HepG2 (cell line): ENCODE data around the gene COX6B1. TPM values are rescaled to one million over a fixed set of nuclear protein-coding genes. Genes with fewer than 3 reads are reported as not detected.

Experiments
- CSRNP1 ChIP-seq: sonication (generic); formaldehyde crosslinking; IDR thresholded peaks from 2 replicates; pipeline ENCODE4 v1.8.1; 2023; ENCODE audit warnings: mild to moderate bottlenecking, missing genetic modification reagents
- ELF1 ChIP-seq: sonication (generic); formaldehyde crosslinking; IDR thresholded peaks from 2 replicates; pipeline ENCODE4 v1.4.0; 2020; ENCODE audit warnings: missing genetic modification reagents
- FOXA1 ChIP-seq, 2 experiments: fragments of 450-650 bp in 1 of 2; sonication (generic) in 1 of 2; formaldehyde crosslinking in 1 of 2; IDR thresholded peaks; 2 replicates each; pipeline versions ENCODE4 v1.4.0 to v1.6.1; 2016 to 2020; ENCODE audit warnings: missing genetic modification reagents in 1 of 2
- GLMP ChIP-seq: sonication (generic); formaldehyde crosslinking; IDR thresholded peaks from 2 replicates; pipeline ENCODE4 v1.9.0; 2021; ENCODE audit warnings: missing genetic modification reagents, mild to moderate bottlenecking, borderline replicate concordance
- MYPOP ChIP-seq: sonication (generic); formaldehyde crosslinking; IDR thresholded peaks from 2 replicates; pipeline ENCODE4 v1.8.1; 2023; ENCODE audit warnings: mild to moderate bottlenecking, moderate library complexity, missing genetic modification reagents
- PRPF4 ChIP-seq: fragments of 200-400 bp; formaldehyde crosslinking; IDR thresholded peaks from 2 replicates; pipeline ENCODE4 v1.6.1; 2016; ENCODE audit warnings: low read length, low read depth; ENCODE audit not compliant: poor library complexity, severe bottlenecking
- RXRB ChIP-seq: IDR thresholded peaks from 2 replicates; pipeline ENCODE4 v1.6.1; 2016; ENCODE audit warnings: borderline replicate concordance, missing genetic modification reagents, missing compliant biosample characterization
- SALL2 ChIP-seq: sonication (generic); formaldehyde crosslinking; IDR thresholded peaks from 2 replicates; pipeline ENCODE4 v1.8.1; 2023; ENCODE audit warnings: mild to moderate bottlenecking, missing genetic modification reagents, inconsistent platforms
- SP140L ChIP-seq: sonication (generic); formaldehyde crosslinking; IDR thresholded peaks from 2 replicates; pipeline ENCODE4 v1.4.0; 2020; ENCODE audit warnings: missing genetic modification reagents, borderline replicate concordance
- SP4 ChIP-seq: sonication (generic); formaldehyde crosslinking; IDR thresholded peaks from 2 replicates; pipeline ENCODE4 v1.8.1; 2023; ENCODE audit warnings: mild to moderate bottlenecking, missing genetic modification reagents
- TCF7 ChIP-seq: sonication (generic); IDR thresholded peaks from 2 replicates; pipeline ENCODE4 v1.6.1; 2016; ENCODE audit warnings: antibody characterized with exemption, low read depth
- TP53 ChIP-seq: sonication (generic); formaldehyde crosslinking; conservative IDR thresholded peaks from 2 replicates; pipeline ENCODE4 v1.4.0; 2020; ENCODE audit warnings: missing genetic modification reagents
- ZNF160 ChIP-seq: sonication (generic); formaldehyde crosslinking; IDR thresholded peaks from 2 replicates; pipeline ENCODE4 v1.8.0; 2022; ENCODE audit warnings: mild to moderate bottlenecking, inconsistent platforms, missing genetic modification reagents
- ZNF550 ChIP-seq: sonication (generic); formaldehyde crosslinking; IDR thresholded peaks from 2 replicates; pipeline ENCODE4 v1.4.0; 2020; ENCODE audit warnings: mild to moderate bottlenecking, missing genetic modification reagents, borderline replicate concordance
- ZNF616 ChIP-seq: sonication (generic); formaldehyde crosslinking; IDR thresholded peaks from 2 replicates; pipeline ENCODE4 v1.5.0; 2020; ENCODE audit warnings: low read depth, mild to moderate bottlenecking, missing genetic modification reagents
- ZNF709 ChIP-seq: sonication (generic); formaldehyde crosslinking; IDR thresholded peaks from 2 replicates; pipeline ENCODE4 v1.5.0; 2020; ENCODE audit warnings: mild to moderate bottlenecking, missing genetic modification reagents
- ZNF710 ChIP-seq: sonication (generic); formaldehyde crosslinking; IDR thresholded peaks from 2 replicates; pipeline ENCODE4 v1.5.0; 2020; ENCODE audit warnings: mild to moderate bottlenecking, missing genetic modification reagents, borderline replicate concordance
- ZNF746 ChIP-seq: sonication (generic); formaldehyde crosslinking; IDR thresholded peaks from 2 replicates; pipeline ENCODE4 v1.8.0; 2022; ENCODE audit warnings: mild to moderate bottlenecking, missing genetic modification reagents
- ZNF780A ChIP-seq: sonication (generic); formaldehyde crosslinking; IDR thresholded peaks from 2 replicates; pipeline ENCODE4 v1.8.0; 2022; ENCODE audit warnings: mild to moderate bottlenecking, missing genetic modification reagents, moderate library complexity
- polyA plus RNA-seq, 8 experiments: library from polyadenylated mRNA; depleted of rRNA in 3 of 8; stranded (reverse) in 7 of 8; unstranded in 1 of 8; fragments of >200 nt; fragmentation: Illumina TruSeq in 4 of 8; extraction: Trizol in 4 of 8; gene quantifications; 2 replicates each; pipeline versions ENCODE4 v1.2.1 to v1.2.3, GENCODE V29; 2011 to 2016; ENCODE audit warnings: low read depth in 4 of 8, missing spikeins in 1 of 8, mixed read lengths in 1 of 8; ENCODE audit not compliant: insufficient read depth in 1 of 8
- total RNA-seq, 5 experiments: library from RNA; depleted of rRNA; stranded (reverse); fragments of >200 nt; fragmentation: Illumina TruSeq; extraction: Trizol; gene quantifications; 2 replicates each; pipeline ENCODE4 v1.2.3, GENCODE V29; 2016; ENCODE audit warnings: low read depth in 1 of 5

COX6B1 gene
- total and polyA plus RNA-seq, 2 of the 13 experiments (the other 11 are each of a cell fraction or from before 2014, with no cell fraction given) = 481 to 487 TPM

- TF ChIP-seq ZNF160 (CRISPR knock-in tag) (no peak), ZNF710 (no peak), SALL2 (CRISPR knock-in tag) (no peak), FOXA1 (IDR thresholded peaks at IDR 0.05) (no peak), FOXA1 (CRISPR knock-in tag; IDR thresholded peaks at IDR 0.05) (no peak), MYPOP (CRISPR knock-in tag) (no peak), ELF1 (CRISPR knock-in tag) (no peak), TP53 (CRISPR knock-in tag) (no peak), ZNF746 (CRISPR knock-in tag) (no peak), SP4 (CRISPR knock-in tag) (no peak), ZNF550 (no peak), ZNF616 (CRISPR knock-in tag) (no peak), TCF7 (no peak), PRPF4 (no peak), ZNF709 (CRISPR knock-in tag) (no peak), SP140L (CRISPR knock-in tag) (no peak), ZNF780A (CRISPR knock-in tag) (no peak), CSRNP1 (CRISPR knock-in tag) (no peak), GLMP (CRISPR knock-in tag) (no peak), RXRB (CRISPR knock-in tag) (no peak)
Measured at GRCh38 chr19:35644987-35645679, 3.0 kb upstream of the COX6B1 start (continued).
